HS-5 (cell line): ENCODE measurements around the gene ADGRG1.
"Not testable (repeated sequence)": the region's sequence is repeated elsewhere in the genome, so short reads cannot be mapped to it uniquely, and the experiment has no call there.

Source experiments
- DNase-seq: peaks from one replicate; pipeline ENCODE4 v3.0.0-alpha.2; 2012; ENCODE audit warnings: low read depth

ADGRG1 gene

GRCh38 chr16:57628008-57628781, at the start of gene ADGRG1:
ADGRG1 (plus strand) TSS chr16:57628630; CDS start chr16:57650288, 21,658 bp downstream.
- DNase-seq = peak; percentile 83

- no peak for DNase-seq
These were observed 49.1 kb upstream of the ADGRG1 start for GRCh38 chr16:57579361-57579665.

DNA sequence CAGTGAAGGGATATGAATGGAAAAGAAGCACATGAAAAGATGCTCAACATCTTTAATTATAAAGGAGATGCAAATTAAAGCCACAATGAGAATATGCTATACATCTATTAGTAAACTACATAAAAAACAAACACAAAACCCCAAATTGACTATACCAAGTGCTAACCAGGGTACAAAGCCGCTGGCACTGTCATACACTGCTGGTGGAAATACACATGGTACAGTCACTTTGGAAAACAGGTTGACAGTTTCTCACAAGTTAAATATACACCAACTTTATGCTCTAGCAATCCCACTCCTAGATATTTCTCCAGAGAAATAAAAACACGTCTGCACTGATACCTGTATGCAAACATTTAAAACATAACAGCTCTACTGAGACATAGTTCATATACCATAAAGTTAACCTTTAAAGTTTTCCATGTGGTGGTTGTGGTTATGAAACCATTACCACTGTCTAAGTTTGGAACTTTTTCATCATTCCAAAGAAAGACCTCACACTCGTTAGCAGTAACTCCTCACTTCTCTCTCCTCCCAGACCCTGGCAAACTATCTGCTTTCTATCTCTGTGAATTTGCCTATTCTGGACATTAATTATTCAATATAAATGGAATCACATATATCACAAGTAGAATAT, 43.3 kb upstream of the ADGRG1 start:
- DNase-seq = no peak

DNA sequence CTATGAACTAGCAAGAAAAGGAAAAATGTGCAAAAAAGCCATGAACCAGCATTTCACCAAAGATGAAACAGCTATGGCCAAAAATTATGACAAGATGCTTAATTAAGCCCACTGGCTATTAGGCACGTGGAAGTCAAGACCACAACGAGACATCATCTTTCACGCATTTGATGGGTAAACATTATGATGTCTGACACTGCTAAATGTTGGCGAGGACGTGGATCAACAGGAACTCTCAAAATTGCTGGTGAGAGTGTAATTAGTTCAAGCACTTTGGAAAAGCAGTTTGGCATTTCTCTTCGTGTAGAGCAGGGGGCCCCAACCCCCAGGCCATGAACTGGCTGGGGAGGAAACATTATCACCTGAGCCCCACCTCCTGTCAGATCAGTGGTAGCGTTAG, 39.6 kb upstream of the ADGRG1 start:
- no peak for DNase-seq

- no peak for DNase-seq
These were observed 39.1 kb upstream of the ADGRG1 start for GRCh38 chr16:57589374-57589773.

DNA sequence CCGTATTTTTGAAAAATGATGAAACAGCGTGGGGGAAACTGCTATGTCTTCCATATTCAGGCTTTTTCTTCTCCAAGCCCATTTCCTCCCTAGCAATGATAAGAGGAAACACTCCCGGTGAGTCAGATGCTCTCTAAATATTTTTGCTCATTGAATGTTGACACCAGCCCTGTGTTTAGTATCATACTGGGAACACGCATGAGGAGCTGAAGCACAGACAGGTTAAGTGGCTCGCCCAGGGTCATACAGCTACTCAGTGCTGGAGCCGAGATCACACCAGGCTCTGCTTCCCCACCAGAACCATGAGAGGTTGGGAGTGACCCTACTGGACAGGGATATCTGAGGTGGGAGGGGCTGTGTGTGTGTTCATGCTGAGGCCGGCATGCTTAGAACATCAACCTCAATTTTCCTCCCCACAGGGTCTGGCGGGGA, 37.8 kb upstream of the ADGRG1 start:
- peak; percentile 67 for DNase-seq

DNA sequence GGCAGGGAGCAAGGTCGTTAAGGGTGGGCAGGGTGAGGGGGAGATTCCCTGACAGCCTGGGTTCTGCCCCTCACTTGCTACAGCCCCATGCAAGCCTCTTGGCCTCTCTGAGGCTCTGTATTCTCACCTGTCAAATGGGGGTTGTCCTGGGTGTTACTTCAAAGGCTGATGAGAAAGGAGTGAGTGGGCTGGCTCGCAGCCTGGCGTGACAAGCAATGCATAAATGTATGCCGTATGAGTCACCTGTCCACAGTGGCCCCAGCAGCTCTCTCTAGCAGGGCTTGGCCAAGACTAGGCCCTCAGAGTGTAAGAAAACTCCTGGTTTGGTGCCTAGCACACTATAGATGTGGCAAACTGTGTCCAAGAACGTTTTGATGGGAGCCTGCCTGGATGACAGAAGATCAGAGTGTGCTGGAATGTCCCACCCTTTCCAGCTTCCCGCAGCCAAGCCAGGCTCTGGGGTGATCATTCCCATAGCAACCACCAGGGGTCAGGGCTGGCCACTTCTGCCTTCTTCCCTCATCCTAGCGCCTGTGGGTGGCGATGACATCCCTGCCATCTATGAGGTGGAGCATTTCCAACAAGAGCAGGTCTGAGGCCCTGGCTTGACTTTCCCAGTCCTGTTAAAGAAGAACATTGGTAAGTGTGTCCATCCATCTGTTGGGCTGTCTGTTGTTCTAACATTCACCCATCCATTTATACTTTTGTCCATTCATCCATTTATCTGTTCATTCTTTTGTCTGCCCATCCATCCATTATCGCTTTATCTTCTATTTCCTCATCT, 37.2 kb upstream of the ADGRG1 start:
- peak; percentile 75 for DNase-seq

- no peak for DNase-seq
These were observed 36.5 kb upstream of the ADGRG1 start for GRCh38 chr16:57591870-57592485.

GRCh38 chr16:57592591-57593003, 35.8 kb upstream of the ADGRG1 start:
- no peak for DNase-seq

DNA sequence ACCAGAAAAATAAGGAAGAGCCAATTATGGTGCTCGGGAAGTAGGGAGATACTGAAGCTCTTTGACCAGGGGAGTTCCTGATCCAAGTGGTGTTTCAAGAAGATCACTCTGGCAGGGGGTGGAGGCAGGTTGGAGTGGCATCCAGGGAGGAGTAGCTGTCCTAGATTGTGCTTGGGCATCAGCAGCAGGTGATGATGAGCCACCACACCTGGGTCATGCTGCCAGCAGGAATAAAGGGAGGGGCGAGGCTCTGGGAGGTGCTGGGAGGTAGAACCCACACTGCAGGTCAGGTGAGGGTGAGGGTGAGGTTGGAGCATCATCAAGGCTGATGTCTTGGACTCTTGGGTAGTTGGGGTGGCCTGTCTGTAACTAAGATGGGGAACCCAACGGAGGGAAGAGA, 35.4 kb upstream of the ADGRG1 start:
- no peak for DNase-seq

DNA sequence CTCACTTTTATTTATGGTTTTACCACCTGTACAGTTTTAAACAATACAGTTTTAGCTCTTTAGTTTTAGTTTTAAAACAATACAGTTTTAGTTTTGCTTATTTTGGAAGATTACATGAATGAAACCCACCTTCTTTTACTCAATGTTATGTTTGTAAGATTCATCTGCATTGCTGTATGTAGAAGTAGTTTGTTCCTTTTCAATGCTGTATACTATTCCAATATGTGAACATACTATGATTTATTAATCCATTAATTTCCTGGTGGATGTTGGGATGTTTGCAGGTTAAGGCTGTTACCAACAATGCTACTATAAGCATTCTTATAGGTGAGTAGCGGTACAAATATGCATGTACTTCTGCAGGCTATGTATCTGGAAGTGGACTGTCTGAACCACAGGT, 34.4 kb upstream of the ADGRG1 start:
- no peak for DNase-seq

GRCh38 chr16:57594531-57595031, 33.8 kb upstream of the ADGRG1 start:
- no peak for DNase-seq

DNA sequence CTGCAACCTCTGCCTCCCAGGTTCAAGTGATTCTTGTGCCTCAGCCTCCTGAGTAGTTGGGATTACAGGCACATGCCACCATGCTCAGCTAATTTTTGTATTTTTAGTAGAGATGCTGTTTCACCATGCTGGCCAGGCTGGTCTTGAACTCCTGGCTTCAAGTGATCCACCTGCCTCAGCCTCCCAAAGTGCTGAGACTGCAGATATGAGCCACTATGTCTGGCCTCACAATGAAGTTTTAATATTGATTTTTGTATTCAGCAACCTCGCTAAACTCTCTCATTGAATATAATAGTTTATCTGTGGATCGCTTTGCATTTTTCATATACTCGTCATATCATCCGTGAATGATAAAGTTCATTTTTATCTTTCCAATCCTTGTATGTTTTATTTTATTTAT, 32.2 kb upstream of the ADGRG1 start:
- not testable (repeated sequence) for DNase-seq

DNA sequence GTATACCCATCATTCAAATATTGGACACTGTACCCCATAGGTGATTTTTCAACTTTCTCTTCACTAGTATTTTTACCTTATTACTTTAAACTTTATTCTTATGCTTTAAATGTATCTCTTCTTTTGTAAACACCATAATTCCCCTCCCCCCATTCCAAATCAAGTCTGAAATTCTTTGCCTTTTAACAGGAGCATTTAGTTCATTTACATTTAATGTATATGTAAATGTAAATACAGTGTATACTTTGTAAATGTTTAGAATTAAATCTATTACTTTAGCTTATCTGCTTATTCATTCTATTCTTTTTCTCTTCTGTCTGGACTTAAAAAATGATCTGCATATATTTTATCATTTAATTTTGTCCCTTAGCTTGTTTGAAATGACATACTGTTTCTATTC, 30.0 kb upstream of the ADGRG1 start:
- no peak for DNase-seq

GRCh38 chr16:57600048-57600835, 28.2 kb upstream of the ADGRG1 start:
- DNase-seq = no peak

- DNase-seq = no peak
These were observed 27.4 kb upstream of the ADGRG1 start for GRCh38 chr16:57600952-57601580.

DNA sequence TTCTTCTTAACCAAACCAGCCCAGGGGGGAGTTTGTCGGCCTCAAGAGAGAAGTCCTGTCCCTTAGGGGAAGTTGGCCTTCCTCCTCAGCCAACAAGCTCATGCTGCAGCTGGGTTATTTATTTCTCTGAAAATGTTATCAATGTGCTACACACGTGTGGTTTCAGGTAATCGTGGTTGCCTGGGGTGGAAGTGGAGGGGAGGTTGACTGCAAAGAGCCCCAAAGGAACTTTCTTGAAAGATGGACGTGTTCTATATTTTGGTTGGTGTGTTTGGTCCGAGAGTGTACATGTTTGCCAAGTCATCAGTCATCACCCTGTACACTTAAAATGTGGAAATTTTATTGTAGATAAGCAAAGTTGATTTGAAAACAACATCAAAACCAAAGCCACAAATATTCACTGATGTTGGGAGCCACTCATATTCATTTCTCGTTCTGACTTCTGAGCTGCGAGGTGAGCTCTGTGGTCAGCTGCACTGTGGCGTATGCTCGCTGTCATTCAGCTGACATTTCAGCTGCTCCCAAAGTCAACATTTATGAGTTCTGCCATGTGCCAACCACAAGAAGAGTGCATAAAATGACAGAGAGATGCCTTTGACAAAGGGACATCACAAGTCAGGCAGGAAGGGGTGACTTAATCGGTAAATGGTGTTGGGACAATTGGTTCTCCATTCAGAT, 26.5 kb upstream of the ADGRG1 start:
- DNase-seq = no peak

DNA sequence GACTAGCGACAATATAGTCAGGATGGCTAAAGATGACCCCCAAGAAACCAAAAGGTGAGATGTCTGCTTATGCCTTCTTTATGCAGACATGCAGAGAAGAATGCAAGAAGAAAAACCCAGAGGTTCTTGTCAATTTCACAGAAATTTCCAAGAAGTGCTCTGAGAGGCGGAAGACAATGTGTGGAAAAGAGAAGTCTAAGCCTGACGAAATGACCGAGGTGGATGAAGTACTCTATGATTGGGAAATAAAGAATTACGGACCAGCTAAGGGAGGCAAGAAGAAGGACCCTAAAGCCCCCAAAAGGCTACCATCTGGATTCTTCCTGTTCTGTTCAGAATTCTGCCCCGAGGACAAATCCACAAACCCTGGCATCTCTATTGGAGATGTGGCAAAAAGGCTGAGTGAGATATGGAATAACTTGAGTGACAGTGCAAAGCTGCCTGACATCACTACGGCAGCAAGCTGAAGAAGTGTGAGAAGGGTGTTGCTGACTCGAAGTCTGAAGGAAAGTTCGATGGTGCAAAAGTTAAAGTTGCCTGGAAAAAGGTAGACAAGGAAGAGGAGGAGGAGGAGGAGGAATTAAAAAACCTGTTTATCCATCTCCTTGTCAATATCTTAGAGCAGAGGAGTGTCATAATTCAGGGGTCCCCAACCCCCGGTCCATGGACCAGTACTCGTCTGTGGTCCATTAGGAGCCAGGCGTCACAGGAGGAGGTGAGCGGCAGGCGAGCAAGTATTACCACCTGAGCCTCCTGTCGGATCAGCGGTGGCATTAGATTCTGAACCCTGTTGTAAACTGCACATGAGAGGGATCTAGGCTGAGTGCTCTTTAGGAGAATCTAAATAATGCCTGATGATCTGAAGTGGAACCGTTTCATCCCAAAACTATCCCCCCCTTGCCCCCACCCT, 25.1 kb upstream of the ADGRG1 start:
- DNase-seq = no peak

- no peak for DNase-seq
These were observed 24.3 kb upstream of the ADGRG1 start for GRCh38 chr16:57604177-57604576.
